GM19455 (cell line): Measurements from ENCODE around the gene SAMD8.
"Not testable (repeated sequence)": the region's sequence is repeated elsewhere in the genome, so short reads cannot be mapped to it uniquely, and the experiment has no call there.

ENCODE experiments used
- ATAC-seq: cut with Tn5 transposase; IDR thresholded peaks from one replicate; pipeline ENCODE4 v1.9.1; 2021; ENCODE audit not compliant: unreplicated experiment

The SAMD8 gene

DNA sequence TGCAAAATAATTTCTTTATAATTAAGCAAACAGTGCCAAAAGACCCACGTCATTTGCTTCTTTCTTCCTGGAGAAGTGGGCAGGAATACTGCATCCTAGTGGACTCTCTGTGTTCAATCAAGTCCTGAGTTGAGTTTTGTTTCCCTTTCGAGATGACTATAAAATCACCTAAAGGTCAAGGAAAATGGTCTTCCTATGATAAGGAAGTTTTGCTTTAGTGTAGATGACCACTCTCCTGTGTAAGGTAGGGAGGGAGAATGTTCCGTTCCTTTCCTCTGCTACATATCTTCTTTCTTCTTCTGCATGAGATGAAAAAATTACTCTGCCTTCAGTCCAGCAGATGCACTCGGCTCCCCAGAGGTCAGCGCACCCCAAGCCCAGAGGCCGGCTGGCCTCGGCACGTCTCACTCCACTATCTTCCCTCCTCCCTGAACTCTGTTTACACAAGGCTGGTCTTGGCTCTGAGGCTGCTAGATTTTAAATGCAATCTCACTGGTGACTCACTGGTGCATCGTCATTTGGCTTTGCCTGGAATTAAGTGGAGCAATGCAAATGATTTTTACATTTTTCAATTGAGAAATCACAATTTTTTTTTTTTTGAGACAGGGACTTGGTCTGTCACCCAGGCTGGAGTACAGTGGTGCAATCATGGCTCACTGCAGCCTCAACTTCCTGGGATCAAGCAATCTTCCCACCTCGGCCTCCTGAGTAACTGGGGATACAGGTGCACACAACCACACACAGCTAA is 80.5 kb downstream of the SAMD8 start:
- no peak for ATAC-seq

GRCh38 chr10:75194625-75195024 is 83.2 kb downstream of the SAMD8 start:
- ATAC-seq = not testable (repeated sequence)

GRCh38 chr10:75195035-75195763 is 83.7 kb downstream of the SAMD8 start:
- no peak for ATAC-seq

DNA sequence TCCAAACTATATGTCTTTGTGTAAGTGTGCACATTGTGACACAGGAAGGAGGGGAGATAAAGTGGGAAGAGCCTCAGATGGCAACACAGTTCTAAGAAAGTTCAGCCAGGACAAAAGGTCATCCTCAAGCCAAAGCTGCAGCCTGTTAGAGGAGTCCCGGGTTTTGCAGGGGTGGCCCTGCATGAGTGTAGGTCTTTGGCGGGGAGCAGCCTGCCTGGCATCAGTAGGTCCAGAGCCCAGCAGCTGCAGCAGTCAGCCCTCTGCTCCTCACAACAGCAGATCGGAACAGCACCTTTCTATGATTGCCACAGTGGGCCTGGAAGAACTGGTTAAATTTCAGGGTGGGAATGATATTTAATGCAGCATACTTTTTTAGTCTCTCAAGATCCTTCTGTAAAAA is 85.6 kb downstream of the SAMD8 start:
- no peak for ATAC-seq

- no peak for ATAC-seq
Observed at GRCh38 chr10:75197906-75198305, 86.5 kb downstream of the SAMD8 start.

- not testable (repeated sequence) for ATAC-seq
Observed at GRCh38 chr10:75199949-75200348, 88.5 kb downstream of the SAMD8 start.

DNA sequence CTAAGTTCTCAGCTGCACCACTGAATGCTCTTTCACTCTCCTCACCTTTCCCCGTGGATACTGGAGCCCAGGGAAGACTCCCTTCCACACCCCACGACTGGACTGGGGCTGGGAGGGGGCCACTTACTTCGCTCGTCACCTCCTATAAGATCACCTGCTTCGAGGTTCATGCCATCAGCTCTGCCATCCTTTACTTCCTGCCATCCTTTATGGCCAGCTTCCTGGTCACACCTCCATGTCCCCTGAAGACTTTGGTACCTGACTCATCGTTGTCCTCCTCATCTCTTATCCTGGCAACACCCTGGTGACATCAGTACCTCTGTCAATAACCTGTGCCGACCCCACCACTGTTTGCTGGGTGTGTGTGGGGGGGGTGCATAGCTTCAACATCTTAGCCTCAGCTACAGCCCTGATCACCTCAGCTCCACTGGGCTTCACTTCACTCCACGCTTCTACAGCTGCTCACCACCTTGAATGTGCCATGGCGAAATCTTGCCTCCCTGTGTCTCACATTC is 90.4 kb downstream of the SAMD8 start:
- ATAC-seq = no peak

DNA sequence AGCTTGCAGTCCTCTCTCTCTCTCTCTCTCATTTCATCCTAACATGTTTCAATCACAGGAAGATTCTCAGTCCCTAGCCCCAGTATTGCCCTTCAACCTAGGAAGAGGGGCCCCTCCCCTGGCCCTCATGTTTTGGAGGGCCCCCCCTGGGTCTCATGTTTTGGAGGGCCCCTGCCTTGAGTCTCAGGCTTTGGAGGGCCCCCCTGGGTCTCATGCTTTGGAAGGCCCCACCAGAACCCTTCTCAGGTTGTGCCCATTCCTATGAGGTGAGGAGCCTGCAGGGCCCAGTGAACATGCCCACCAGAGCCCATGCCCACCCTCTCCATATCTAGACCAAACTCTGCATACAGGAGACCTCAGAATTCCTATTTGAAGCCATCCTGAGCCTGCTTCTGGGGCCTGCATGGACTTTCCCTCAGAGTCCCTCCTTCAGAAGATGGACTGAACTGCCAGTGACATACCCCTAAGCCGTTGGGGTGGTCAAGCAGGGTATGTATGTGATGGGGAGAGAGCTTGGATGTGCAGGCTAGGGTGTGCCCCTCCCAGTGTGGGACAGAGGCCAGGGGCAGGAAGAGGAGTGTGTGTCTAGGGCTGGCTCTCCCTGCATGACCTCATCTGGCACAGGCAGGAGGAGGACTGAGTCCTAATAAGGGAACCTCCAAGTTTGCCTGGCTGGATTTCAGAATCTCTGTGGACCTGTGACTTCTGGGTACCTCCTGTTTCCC is 91.0 kb downstream of the SAMD8 start:
- ATAC-seq = no peak

- ATAC-seq = not testable (repeated sequence)
Observed at GRCh38 chr10:75203046-75203620, 91.7 kb downstream of the SAMD8 start.

DNA sequence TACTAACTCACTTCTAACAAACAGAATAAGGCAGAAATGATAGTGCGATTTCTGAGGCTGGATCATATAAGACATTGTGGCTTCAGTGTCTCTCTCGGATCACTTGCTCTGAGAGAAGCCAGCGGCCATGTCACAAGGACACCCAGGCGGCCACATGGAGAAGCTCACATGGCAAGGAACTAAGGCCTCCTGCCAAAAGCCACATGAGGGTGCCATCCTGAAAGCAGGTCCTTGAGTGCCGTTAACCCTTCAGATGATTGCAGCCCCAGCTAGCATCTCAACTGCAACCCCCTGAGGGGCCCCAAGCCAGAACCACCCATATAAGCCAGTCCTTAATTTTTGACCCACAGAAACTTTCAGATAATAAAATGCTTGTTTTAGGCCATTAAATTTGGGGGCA is 92.3 kb downstream of the SAMD8 start:
- ATAC-seq = no peak

GRCh38 chr10:75205908-75206307 is 94.5 kb downstream of the SAMD8 start:
- ATAC-seq = no peak

- not testable (repeated sequence) for ATAC-seq
Observed at GRCh38 chr10:75206638-75207037, 95.2 kb downstream of the SAMD8 start.

DNA sequence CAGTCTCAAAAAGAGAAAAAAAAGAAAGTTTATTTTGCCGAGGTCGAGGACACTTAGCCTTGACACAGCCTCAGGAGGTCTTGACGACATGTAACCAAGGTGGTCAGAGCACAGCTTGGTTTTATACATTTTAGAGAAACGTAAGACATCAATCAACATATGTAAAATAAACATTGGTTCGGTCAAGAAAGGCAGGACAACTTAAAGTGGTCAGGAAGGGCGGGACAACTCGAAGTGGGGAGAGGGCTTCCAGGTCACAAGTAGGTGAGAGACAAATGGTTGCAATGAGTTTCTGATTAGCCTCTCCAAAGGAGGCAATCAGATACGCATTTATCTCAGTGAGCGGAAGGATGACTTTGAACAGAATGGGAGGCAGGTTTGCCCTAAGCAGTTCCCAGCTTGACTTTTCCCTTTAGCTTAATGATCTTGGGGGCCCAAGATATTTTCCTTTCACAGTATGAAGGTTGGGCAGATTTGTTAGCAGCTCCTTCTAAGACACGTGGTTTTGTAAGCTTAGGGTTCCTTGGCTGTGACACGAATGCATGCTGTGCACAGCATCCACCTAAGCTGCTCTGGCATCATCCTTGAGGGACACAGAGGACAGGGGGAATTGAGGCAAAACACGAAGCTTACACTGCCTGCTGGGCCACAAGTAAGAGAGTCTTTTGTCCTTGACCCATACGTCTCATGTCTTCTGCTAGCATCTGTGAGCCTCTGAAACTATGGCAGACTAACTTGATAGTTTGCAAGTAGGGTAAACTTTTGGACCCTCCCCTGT is 95.8 kb downstream of the SAMD8 start:
- no peak for ATAC-seq

DNA sequence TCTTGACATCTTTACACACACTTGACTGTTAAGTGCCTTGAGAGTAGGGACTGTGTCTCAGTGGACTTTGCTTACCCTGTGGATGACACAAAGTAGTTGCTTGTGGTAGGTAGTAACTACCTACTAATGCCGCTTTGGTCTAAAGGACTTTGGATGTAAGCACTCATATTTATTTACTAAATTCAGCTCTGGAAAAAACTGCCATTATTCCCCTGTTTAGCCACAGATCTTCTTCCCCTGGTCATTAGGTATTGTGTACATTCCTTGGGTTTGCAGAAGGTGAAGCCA is 96.3 kb downstream of the SAMD8 start:
- ATAC-seq = no peak

- no peak for ATAC-seq
Observed at GRCh38 chr10:75208181-75208580, 96.7 kb downstream of the SAMD8 start.

DNA sequence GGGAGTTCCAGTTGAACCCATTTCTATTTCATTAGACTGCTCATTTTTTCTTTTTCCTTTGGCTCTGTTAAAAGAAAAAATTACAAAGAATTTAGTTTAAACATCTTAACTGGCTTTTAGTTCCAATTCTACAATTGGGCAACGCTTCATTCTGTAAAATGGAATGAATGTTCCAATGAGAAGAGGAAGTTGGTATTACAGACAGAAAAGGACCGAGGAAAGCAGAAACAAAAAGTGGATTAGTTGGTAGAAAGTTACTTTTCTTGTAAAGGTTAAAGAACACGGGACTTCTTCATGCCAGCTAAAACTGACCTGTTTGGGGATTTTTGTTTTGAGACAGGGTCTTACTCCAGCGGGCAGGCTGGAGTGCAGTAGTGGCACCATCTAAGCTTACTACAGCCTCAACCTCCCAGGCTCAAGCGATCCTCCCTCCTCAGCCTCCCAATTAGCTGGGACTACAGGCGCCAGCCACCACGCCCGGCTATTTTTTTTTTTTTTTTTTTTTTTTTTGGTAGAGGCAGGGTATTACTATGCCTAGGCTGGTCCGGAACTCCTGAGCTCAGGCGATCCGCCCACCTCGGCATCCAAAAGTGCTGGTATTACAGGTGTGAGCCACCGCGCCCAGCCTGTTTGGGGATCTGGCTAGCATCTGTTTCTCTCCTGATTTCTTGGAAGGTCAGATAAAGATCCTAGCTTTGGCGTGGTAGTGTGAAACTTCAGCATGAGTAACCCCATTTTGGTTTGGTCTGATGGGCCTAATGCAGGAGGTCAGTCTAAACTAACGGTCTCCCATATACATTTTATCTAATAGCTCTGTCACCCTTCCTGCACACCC is 97.8 kb downstream of the SAMD8 start:
- no peak for ATAC-seq

- ATAC-seq = peak; percentile 61
Observed at GRCh38 chr10:75209921-75210281, 98.4 kb downstream of the SAMD8 start.

DNA sequence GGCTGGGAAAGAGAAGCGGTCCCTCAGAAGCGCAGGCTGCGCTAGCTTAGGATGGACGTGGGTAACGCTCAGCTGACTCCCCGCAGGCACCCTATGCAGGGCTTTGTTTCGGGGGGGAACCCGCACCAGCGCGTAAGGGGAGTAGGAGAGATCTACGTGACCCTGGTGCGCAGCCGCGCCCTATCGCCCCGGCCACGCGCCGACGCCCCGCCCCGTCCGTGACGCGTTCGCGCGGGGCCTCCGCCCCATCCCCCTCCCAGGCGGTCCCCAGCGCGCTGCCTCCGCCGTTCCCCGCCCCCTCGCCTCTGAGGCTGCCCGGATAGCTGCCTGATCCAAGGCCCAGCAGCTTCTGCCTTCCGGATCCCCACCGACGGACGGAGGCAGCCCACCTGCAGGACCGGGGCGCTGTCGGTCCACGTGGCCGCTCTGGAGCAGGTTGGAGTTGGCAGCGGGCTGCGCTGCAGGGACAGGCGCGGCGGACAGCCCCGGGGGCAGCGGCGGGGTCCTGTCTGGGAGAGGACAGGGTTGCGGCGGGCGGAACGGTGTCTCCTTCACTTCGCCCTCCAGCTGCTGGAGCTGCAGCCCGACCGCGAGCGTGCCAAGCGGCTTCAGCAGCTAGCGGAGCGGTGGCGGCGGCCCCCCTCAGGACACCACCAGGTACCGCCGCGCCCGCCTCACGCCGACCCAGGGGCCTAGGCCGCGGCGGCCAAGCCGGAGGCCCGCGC is 99.0 kb downstream of the SAMD8 start, which contains the start of gene VDAC2:
Gene VDAC2 (plus strand): TSS at position 515 of the 725 bp plus-strand sequence. CDS start 363 bp downstream, outside the sequence.
- ATAC-seq = peak; percentile 91
